Effector memory CD4-positive, alpha-beta T cell (primary cell): ENCODE results near the gene MARCHF9.

Experiments
- DNase-seq, 3 donors: peaks; one replicate each; pipeline ENCODE4 v3.0.0-alpha.2; 2020
- H3K27ac ChIP-seq: 2 replicates; pipeline ENCODE4 v1.7.0; 2013; ENCODE audit warnings: mild to moderate bottlenecking, low read length, moderate library complexity; ENCODE audit not compliant: insufficient read depth, poor library complexity, severe bottlenecking
- H3K27me3 ChIP-seq: replicated peaks from 2 replicates; pipeline ENCODE4 v1.7.0; 2013; ENCODE audit warnings: mild to moderate bottlenecking, low read length; ENCODE audit not compliant: insufficient read depth, control insufficient read depth, poor library complexity, severe bottlenecking
- H3K36me3 ChIP-seq: 2 replicates; pipeline ENCODE4 v1.7.0; 2013; ENCODE audit warnings: mild to moderate bottlenecking, low read length, moderate library complexity; ENCODE audit not compliant: control insufficient read depth, insufficient read depth
- H3K4me1 ChIP-seq: 2 replicates; pipeline ENCODE4 v1.7.0; 2013; ENCODE audit warnings: low read length, mild to moderate bottlenecking; ENCODE audit not compliant: control insufficient read depth, insufficient read depth, poor library complexity, severe bottlenecking
- H3K4me3 ChIP-seq: 2 replicates; pipeline ENCODE4 v1.7.0; 2013; ENCODE audit warnings: low read length, low read depth, mild to moderate bottlenecking; ENCODE audit not compliant: insufficient read depth, poor library complexity, severe bottlenecking
- H3K9me3 ChIP-seq: 2 replicates; pipeline ENCODE4 v1.7.0; 2013; ENCODE audit warnings: mild to moderate bottlenecking, low read length, moderate library complexity; ENCODE audit not compliant: control insufficient read depth

MARCHF9 gene

GRCh38 chr12:57761391-57761998 is 6.6 kb downstream of the MARCHF9 start:
- H3K4me1 ChIP-seq, result peaks cover 30% of the 10 kb centered on the region
- H3K27ac ChIP-seq, result no peak overlapping the region
- no peak overlapping the region for H3K4me3 ChIP-seq
- peaks cover 16% of the 10 kb centered on the region for H3K36me3 ChIP-seq
- DNase-seq, result no peak
- no peaks in the 10 kb centered on the region for H3K9me3 ChIP-seq
- H3K27me3 ChIP-seq, result peaks cover 13% of the 10 kb centered on the region

GRCh38 chr12:57762463-57762862 is 7.6 kb downstream of the MARCHF9 start:
- Histone ChIP-seq H3K27ac (no peak overlapping the region), H3K4me1 (peaks cover 29% of the 10 kb centered on the region), H3K9me3 (no peaks in the 10 kb centered on the region), H3K4me3 (no peak overlapping the region), H3K36me3 (peaks cover 16% of the 10 kb centered on the region), H3K27me3 (peaks cover 19% of the 10 kb centered on the region)
- DNase-seq, result no peak

DNA sequence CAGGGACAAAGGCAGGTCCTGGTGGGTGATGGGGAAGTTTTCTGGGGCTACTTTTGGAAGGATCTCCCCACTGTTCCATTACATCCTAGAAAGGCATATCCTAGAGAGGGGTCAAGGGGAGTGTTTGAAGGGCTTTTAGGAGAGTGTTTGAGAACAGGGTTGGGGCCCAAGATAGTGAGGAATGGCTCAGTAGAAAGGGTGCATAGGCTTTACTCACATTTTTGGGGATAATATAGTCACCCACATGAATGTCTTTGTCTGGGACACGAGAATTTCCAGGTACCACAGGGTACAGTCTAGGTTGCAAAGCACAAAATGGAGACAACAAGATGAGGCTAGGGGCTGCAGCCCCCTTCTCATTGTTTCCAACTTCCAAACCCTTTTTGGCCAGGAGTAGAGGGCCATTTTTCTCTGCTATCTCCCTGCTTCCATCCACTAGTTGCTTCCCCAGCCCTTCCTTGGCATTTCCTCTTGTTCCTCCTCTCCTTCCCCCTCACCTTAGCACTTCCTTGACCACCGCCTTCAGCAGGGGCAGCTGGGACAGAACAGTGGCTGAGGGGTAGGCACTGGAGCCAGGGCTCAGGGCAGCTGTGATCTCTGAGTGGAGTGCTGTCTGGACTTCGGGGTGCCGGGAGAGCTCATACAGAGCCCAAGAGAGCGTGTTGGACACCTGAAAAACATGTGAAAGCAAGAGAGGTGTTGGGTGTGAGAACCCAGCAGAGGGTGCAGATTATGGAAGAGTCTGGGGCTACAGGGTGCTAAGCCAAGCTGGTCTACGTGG is 9.2 kb downstream of the MARCHF9 start:
- Histone ChIP-seq H3K4me1 (peaks cover 29% of the 10 kb centered on the region), H3K4me3 (peak overlapping the region; percentile 68), H3K27me3 (peaks cover 19% of the 10 kb centered on the region), H3K36me3 (peaks cover 1% of the 10 kb centered on the region), H3K9me3 (no peaks in the 10 kb centered on the region), H3K27ac (no peak overlapping the region)
- DNase-seq, result no peak

DNA sequence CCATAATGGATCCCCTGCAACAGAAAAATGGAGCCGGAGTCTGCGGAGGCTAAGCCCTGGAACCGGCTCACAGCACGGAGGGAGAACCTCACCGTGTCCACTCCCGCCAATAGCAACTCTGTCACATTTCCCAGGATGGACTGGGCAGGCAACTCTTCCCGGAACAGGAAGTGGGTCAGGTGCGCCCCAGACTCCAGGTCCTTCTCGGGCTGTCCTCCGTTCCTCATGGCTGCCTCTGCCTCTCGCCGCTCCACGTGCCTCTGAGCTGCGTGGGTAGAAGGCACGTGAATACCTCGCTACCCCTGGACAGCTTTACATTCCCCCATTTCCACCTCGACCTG is 9.7 kb downstream of the MARCHF9 start:
- no peak for DNase-seq
- H3K36me3 ChIP-seq, result peaks cover 1% of the 10 kb centered on the region
- H3K4me1 ChIP-seq, result peaks cover 29% of the 10 kb centered on the region
- H3K4me3 ChIP-seq, result peak overlapping the region; percentile 68
- H3K9me3 ChIP-seq, result no peaks in the 10 kb centered on the region
- H3K27ac ChIP-seq, result peak overlapping the region; percentile 7
- peaks cover 19% of the 10 kb centered on the region for H3K27me3 ChIP-seq

GRCh38 chr12:57765003-57765697 is 10.2 kb downstream of the MARCHF9 start:
- peak overlapping the region; percentile 7 for H3K27ac ChIP-seq

GRCh38 chr12:57765698-57766463 is 11.0 kb downstream of the MARCHF9 start:
- H3K36me3 ChIP-seq, result peaks cover 3% of the 10 kb centered on the region
- no peak for DNase-seq
- H3K4me1 ChIP-seq, result peaks cover 29% of the 10 kb centered on the region
- peaks cover 19% of the 10 kb centered on the region for H3K27me3 ChIP-seq
- peak overlapping the region; percentile 68 for H3K4me3 ChIP-seq
- no peak overlapping the region for H3K27ac ChIP-seq
- H3K9me3 ChIP-seq, result no peaks in the 10 kb centered on the region

More at GRCh38 chr12:57765003-57765697, 10.2 kb downstream of the MARCHF9 start:
- Histone ChIP-seq H3K4me3 (peak overlapping the region; percentile 68), H3K27me3 (peaks cover 19% of the 10 kb centered on the region), H3K36me3 (peaks cover 3% of the 10 kb centered on the region), H3K9me3 (no peaks in the 10 kb centered on the region), H3K4me1 (peaks cover 29% of the 10 kb centered on the region)
- peak in 1 of 3 donors; percentile 13 for DNase-seq

GRCh38 chr12:57766464-57767304 is 11.8 kb downstream of the MARCHF9 start, which contains the start of gene CYP27B1:
TSS of gene CYP27B1 (minus strand) at chr12:57767078. CDS start at chr12:57767041, 37 bp downstream.
- Histone ChIP-seq H3K4me1 (peaks cover 29% of the 10 kb centered on the region), H3K36me3 (peaks cover 3% of the 10 kb centered on the region), H3K4me3 (peak within 1 kb of the TSS; percentile 68), H3K27me3 (peaks cover 19% of the 10 kb centered on the region), H3K9me3 (no peaks in the 10 kb centered on the region), H3K27ac (no peak within 1 kb of the TSS)
- no peak for DNase-seq

GRCh38 chr12:57767305-57767698 is 12.4 kb downstream of the MARCHF9 start:
- H3K4me3 ChIP-seq, result no peak overlapping the region
- H3K27ac ChIP-seq, result no peak overlapping the region
- H3K27me3 ChIP-seq, result peaks cover 19% of the 10 kb centered on the region
- peaks cover 29% of the 10 kb centered on the region for H3K4me1 ChIP-seq
- no peak for DNase-seq
- H3K36me3 ChIP-seq, result peaks cover 3% of the 10 kb centered on the region
- H3K9me3 ChIP-seq, result no peaks in the 10 kb centered on the region

DNA sequence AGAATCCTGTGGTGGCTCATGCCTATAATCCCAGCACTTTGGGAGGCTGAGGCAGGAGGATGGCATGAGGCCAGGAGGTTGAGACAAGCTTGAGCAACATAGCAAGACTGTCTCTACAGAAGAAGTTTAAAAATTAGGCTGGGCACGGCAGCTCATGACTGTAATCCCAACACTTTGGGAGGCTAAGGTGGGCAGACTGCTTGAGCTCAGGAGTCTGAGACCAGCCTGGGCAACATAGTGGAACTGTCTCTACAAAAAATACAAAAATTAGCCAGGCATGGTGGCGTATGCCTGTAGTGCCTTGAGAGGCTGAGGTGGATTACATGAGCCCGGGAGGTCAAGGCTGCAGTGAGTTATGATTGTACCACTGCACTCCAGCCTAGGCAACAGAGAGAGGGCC is 13.0 kb downstream of the MARCHF9 start:
- no peak overlapping the region for H3K4me3 ChIP-seq
- peaks cover 19% of the 10 kb centered on the region for H3K27me3 ChIP-seq
- no peak overlapping the region for H3K27ac ChIP-seq
- DNase-seq, result no peak
- H3K36me3 ChIP-seq, result peaks cover 3% of the 10 kb centered on the region
- H3K9me3 ChIP-seq, result no peaks in the 10 kb centered on the region
- H3K4me1 ChIP-seq, result peaks cover 31% of the 10 kb centered on the region
